HL-60 (cell line): ENCODE data around the gene ZNF521.

Experiments
- DNase-seq, 2 experiments: peaks; one replicate each; pipeline ENCODE4 v3.0.0-alpha.2; 2010 to 2020; ENCODE audit warnings: low read depth in 1 of 2, low spot score in 1 of 2
- H3K27ac ChIP-seq: fragments of 250-450 bp; sonication (Bioruptor Pico); replicated peaks from 2 replicates; pipeline ENCODE4 v1.5.1; 2020; ENCODE audit warnings: mild to moderate bottlenecking, moderate library complexity
- H3K27me3 ChIP-seq: fragments of 250-450 bp; sonication (Bioruptor Pico); 2 replicates; pipeline ENCODE4 v1.5.1; 2021; ENCODE audit warnings: mild to moderate bottlenecking, moderate library complexity; ENCODE audit not compliant: insufficient read depth, poor library complexity, severe bottlenecking
- H3K4me3 ChIP-seq: replicated peaks from 2 replicates; pipeline ENCODE4 v1.5.1; 2011; ENCODE audit warnings: mild to moderate bottlenecking, control low read depth, low read length; ENCODE audit not compliant: insufficient read depth
- GABPA ChIP-seq: IDR thresholded peaks from 2 replicates; pipeline ENCODE4 v1.6.1; 2012; ENCODE audit warnings: low read depth
- POLR2AphosphoS5 ChIP-seq: IDR thresholded peaks from 2 replicates; pipeline ENCODE4 v1.6.1; 2012; ENCODE audit warnings: low read depth
- REST ChIP-seq: IDR thresholded peaks from 2 replicates; pipeline ENCODE4 v1.6.1; 2012; ENCODE audit warnings: low read depth; ENCODE audit not compliant: insufficient replicate concordance
- SPI1 ChIP-seq: IDR thresholded peaks from 2 replicates; pipeline ENCODE4 v1.6.1; 2012; ENCODE audit warnings: low read depth, mild to moderate bottlenecking, borderline replicate concordance
- TF ChIP-seq, protein P1 (sequence below): IDR thresholded peaks from one replicate; pipeline ENCODE4 v1.5.1; 2011; ENCODE audit warnings: low read length, control low read depth, inconsistent platforms; ENCODE audit not compliant: insufficient read depth

ZNF521 gene

DNA sequence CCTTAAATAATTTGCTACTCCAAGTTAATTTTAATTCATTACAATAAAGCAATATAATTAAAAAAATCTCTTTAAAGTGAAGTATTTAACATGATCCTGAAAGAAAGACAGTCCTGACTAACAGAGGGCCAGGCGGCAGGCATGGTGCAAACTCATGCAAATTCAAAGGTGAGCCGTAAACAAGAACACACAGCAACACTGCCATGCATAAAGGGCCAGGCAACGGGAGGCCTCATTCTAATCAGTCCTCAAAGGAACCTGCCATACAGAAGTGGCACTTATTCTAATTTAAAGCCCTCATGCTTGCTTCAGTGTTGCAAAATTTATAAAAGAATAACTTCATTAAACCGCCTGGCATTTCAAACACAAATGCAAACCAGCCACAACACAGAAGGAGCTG is 277.0 kb downstream of the ZNF521 start:
- H3K27me3 ChIP-seq: no peaks in the 10 kb centered on the region
- no peak overlapping the region for H3K4me3 ChIP-seq
- no peak overlapping the region for H3K27ac ChIP-seq
- no peak for DNase-seq
- TF ChIP-seq, protein P1, sequence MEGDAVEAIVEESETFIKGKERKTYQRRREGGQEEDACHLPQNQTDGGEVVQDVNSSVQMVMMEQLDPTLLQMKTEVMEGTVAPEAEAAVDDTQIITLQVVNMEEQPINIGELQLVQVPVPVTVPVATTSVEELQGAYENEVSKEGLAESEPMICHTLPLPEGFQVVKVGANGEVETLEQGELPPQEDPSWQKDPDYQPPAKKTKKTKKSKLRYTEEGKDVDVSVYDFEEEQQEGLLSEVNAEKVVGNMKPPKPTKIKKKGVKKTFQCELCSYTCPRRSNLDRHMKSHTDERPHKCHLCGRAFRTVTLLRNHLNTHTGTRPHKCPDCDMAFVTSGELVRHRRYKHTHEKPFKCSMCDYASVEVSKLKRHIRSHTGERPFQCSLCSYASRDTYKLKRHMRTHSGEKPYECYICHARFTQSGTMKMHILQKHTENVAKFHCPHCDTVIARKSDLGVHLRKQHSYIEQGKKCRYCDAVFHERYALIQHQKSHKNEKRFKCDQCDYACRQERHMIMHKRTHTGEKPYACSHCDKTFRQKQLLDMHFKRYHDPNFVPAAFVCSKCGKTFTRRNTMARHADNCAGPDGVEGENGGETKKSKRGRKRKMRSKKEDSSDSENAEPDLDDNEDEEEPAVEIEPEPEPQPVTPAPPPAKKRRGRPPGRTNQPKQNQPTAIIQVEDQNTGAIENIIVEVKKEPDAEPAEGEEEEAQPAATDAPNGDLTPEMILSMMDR: no peak
- TF ChIP-seq REST: no peak

DNA sequence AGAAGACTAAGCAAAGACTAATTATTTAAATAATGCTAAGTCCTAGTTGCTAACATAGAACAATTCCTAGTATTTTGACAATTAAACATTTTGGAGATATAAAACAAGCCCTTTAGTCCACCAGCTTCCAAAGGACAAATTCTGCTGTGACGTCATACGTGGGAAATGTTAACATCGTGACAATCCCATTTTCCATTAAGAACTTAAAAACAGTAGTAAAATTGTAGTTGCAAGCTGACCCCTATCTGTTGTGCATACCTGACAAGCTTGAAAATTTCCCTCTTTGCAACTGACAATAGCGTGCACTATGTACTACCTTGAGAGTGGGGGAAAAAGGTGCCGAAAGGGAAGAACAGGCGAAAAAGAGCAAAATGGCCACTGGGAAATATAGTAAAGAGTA is 279.8 kb downstream of the ZNF521 start:
- no peak for DNase-seq
- Histone ChIP-seq H3K27ac (no peak overlapping the region), H3K4me3 (no peak overlapping the region), H3K27me3 (no peaks in the 10 kb centered on the region)
- TF ChIP-seq SPI1: no peak
- TF ChIP-seq, protein P1: no peak
- TF ChIP-seq GABPA: no peak
- no peak for TF ChIP-seq REST
- TF ChIP-seq POLR2AphosphoS5: no peak

DNA sequence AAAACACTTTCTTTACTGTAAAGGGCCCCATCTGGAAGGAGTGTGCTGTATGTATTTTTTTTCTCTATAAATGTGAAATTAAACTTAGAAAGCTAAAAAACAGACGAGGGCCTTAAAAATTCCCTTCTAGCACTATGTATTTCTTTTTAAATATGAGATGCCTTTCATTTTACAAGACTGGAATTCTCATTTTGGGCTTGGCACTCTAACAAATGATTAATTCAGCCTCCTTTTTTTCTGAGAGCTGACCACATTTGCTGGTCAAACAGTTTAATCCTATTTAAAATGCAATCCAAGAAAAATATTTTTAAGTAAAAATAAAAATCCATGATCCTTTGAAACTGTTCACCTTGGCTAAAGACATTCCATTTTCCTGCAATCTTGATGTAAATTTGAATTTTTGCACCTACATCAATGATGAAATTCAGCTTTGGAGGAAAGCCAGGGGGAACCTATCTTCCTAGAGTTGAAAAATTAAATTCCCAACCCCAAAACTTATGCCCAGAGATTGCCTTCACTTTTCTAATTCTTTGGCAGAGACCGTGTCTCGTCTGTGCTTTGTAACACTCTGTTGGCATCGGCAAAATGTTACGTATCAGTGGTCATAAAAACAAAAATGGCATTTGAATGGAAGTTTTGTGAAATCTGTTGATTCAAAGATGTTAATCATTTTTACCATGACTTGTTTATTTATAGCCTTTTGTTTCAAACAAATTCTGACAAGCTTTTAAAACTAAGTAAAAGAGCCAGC is 284.5 kb downstream of the ZNF521 start:
- DNase-seq: no peak
- Histone ChIP-seq H3K27ac (no peak overlapping the region), H3K4me3 (no peak overlapping the region), H3K27me3 (no peaks in the 10 kb centered on the region)
- TF ChIP-seq SPI1 (no peak), REST (no peak), POLR2AphosphoS5 (no peak), GABPA (no peak)
- TF ChIP-seq, protein P1: no peak
